ENCODE results near the gene ADGRE3. TPM values are rescaled to one million over a fixed set of nuclear protein-coding genes. Genes with fewer than 3 reads are reported as not detected.

The ADGRE3 gene
- total RNA-seq, 6 donors from 2014 or later = 0.76 to 9.6 (median 2.4) TPM; not detected in 1

DNA sequence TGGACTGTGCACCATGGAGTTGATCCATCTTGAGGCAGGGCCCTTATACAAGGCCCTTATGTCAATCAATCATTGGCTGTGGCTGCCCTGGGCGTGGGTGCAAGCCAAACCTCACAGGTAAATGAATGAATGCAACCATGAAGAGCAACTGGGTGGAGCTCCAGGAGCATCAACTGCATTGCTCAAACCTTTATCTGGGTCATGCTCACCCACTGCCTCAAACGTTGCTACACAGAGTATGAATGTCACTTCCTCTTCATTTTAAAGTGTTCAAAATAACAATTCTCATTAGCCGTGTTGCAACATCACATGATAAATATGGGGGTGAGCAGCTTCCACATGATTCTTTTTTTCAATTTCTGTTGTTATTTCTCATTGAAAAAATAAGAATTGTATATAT, 8.8 kb upstream of the ADGRE3 start:
- TF ChIP-seq POLR2AphosphoS5 (IDR thresholded peaks at IDR 0.05) (peak in 1 of 2 donors; percentile 15), EP300 (IDR thresholded peaks at IDR 0.05) (no peak), POLR2A (IDR thresholded peaks at IDR 0.05) (no peak)
- TF ChIP-seq, protein P1, sequence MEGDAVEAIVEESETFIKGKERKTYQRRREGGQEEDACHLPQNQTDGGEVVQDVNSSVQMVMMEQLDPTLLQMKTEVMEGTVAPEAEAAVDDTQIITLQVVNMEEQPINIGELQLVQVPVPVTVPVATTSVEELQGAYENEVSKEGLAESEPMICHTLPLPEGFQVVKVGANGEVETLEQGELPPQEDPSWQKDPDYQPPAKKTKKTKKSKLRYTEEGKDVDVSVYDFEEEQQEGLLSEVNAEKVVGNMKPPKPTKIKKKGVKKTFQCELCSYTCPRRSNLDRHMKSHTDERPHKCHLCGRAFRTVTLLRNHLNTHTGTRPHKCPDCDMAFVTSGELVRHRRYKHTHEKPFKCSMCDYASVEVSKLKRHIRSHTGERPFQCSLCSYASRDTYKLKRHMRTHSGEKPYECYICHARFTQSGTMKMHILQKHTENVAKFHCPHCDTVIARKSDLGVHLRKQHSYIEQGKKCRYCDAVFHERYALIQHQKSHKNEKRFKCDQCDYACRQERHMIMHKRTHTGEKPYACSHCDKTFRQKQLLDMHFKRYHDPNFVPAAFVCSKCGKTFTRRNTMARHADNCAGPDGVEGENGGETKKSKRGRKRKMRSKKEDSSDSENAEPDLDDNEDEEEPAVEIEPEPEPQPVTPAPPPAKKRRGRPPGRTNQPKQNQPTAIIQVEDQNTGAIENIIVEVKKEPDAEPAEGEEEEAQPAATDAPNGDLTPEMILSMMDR (IDR thresholded peaks at IDR 0.05) = no peak
- no peaks in the 10 kb centered on the region for H3K27me3 ChIP-seq
- H3K4me1 ChIP-seq = no peaks in the 10 kb centered on the region
- H3K9me3 ChIP-seq = no peaks in the 10 kb centered on the region
- H3K36me3 ChIP-seq = no peaks in the 10 kb centered on the region
- ATAC-seq (ENCODE audit: low FRiP score in 2 of 2) = peak; percentile 68 to 73
- DNase-seq = peak in 1 of 2 donors; percentile 52
- no peak overlapping the region for H3K27ac ChIP-seq
- no peak overlapping the region for H3K4me3 ChIP-seq
- WGBS, 2 donors = 21 to 26% methylated on average over 3 of the region's 3 CpGs

DNA sequence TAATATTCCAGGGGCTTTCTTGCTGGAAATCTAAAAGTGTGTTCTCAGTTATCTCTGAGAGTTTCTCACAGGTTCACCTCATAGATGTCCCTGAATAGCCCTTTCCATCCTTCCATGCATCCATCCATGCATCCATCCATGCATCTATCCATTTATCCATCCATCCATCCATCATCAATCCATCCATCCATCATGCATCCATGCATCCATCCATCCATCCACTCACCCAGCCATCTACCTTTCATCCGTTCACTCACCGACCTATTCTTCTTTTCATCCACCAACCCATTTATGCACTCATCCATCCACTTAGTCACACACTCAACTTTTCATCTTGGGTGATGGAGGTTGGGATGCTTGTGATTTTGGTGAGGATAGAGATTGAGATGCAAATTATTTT, 7.4 kb upstream of the ADGRE3 start:
- Histone ChIP-seq H3K27me3 (no peaks in the 10 kb centered on the region), H3K4me1 (no peaks in the 10 kb centered on the region), H3K9me3 (no peaks in the 10 kb centered on the region), H3K27ac (no peak overlapping the region), H3K36me3 (no peaks in the 10 kb centered on the region), H3K4me3 (no peak overlapping the region)
- 87 to 93% methylated on average over 2 of the region's 2 CpGs for WGBS, 2 donors
- ATAC-seq (ENCODE audit: low FRiP score in 2 of 2) (no peak), DNase-seq (no peak)
- TF ChIP-seq, protein P1 (IDR thresholded peaks at IDR 0.05) = no peak
- TF ChIP-seq EP300 (IDR thresholded peaks at IDR 0.05) (no peak), POLR2AphosphoS5 (IDR thresholded peaks at IDR 0.05) (no peak), POLR2A (IDR thresholded peaks at IDR 0.05) (no peak)

DNA sequence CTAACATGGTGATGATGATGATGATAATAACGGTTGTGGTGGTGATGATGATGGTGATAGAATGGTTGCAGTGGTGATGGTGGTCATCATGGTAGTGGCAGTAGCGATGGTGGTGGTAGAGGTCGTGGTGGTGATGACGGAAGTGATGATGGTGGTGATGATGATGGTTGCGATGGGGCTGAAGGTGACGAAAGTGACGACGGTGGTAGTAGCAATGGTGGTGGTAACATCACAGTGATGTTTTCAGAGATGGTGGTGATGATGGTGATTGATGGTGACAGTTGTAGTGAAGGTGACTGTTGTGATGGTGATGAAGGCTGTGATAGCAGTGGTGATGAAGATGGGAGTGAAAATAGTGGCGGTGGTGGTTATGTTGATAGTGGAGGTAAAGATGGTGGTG, 3.6 kb upstream of the ADGRE3 start:
- TF ChIP-seq, protein P1 (IDR thresholded peaks at IDR 0.05) = no peak
- Histone ChIP-seq H3K27me3 (no peaks in the 10 kb centered on the region), H3K9me3 (no peaks in the 10 kb centered on the region), H3K36me3 (no peaks in the 10 kb centered on the region), H3K4me1 (no peaks in the 10 kb centered on the region), H3K27ac (no peak overlapping the region), H3K4me3 (no peak overlapping the region)
- DNase-seq = no peak
- ATAC-seq (ENCODE audit: low FRiP score in 2 of 2) = no peak
- WGBS, 2 donors = 85 to 88% methylated on average over 9 of the region's 9 CpGs

DNA sequence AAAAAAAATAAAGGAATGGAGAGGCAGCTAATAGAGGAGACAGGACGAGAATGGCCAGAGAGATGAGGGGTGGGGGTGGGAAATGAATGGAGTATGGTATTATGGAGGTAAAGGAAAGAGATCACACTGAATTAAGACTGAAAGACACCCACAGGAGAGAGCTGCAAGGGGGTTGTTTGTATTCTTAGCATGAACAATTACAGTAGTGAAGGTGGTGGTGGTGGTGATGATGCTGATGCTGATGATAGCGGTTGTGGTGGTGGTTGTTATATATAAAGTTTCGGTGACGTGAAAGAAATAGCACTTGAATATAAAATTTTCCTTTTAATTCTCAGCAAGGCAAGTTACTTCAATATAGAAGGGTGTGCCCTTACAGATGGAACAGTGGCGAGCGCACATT, 2.8 kb upstream of the ADGRE3 start:
- TF ChIP-seq EP300 (IDR thresholded peaks at IDR 0.05) = no peak
- TF ChIP-seq POLR2A (IDR thresholded peaks at IDR 0.05) = no peak
- TF ChIP-seq POLR2AphosphoS5 (IDR thresholded peaks at IDR 0.05) = no peak
- TF ChIP-seq, protein P1 (IDR thresholded peaks at IDR 0.05) = no peak
- ATAC-seq (ENCODE audit: low FRiP score in 2 of 2) = no peak
- 88% methylated on average over 6 of the region's 6 CpGs for WGBS, 2 donors

DNA sequence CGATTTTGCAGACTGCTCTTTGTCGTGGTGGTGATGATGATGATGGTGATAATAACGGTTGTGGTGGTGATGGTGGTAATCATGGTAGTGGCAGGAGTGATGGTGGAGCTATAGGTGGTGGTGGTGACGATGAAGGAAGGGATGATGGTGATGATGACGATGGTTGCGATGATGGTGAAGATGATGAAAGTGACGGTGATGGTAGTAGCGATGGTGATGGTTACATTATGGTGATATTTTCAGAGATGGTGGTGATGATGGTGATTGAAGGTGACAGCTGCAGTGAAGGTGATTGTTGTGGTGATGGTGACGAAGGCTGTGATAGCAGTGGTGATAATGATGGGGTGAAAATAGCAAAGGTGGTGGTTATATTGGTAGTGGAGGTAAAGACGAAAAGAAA, 2.1 kb upstream of the ADGRE3 start:
- Histone ChIP-seq H3K27me3 (no peaks in the 10 kb centered on the region), H3K4me3 (no peak overlapping the region), H3K27ac (no peak overlapping the region), H3K9me3 (no peaks in the 10 kb centered on the region), H3K4me1 (no peaks in the 10 kb centered on the region), H3K36me3 (no peaks in the 10 kb centered on the region)
- DNase-seq = no peak
- ATAC-seq (ENCODE audit: low FRiP score in 2 of 2) = no peak
- TF ChIP-seq, protein P1 (IDR thresholded peaks at IDR 0.05) = no peak
- TF ChIP-seq POLR2A (IDR thresholded peaks at IDR 0.05) (no peak), EP300 (IDR thresholded peaks at IDR 0.05) (no peak), POLR2AphosphoS5 (IDR thresholded peaks at IDR 0.05) (no peak)
- 82 to 88% methylated on average over 10 of the region's 10 CpGs for WGBS, 2 donors

More for the DNA sequence above, 2.8 kb upstream of the ADGRE3 start:
- no peaks in the 10 kb centered on the region for H3K4me1 ChIP-seq
- no peak overlapping the region for H3K27ac ChIP-seq
- H3K4me3 ChIP-seq = no peak overlapping the region
- H3K9me3 ChIP-seq = no peaks in the 10 kb centered on the region
- H3K27me3 ChIP-seq = no peaks in the 10 kb centered on the region
- no peaks in the 10 kb centered on the region for H3K36me3 ChIP-seq
- no peak for DNase-seq
